HG03175 (cell line): Measurements from ENCODE around the gene EGFL7.

Source experiments
- ATAC-seq: cut with Tn5 transposase; IDR thresholded peaks from one replicate; pipeline ENCODE4 v1.9.1; 2021; ENCODE audit warnings: mild to moderate bottlenecking, moderate library complexity; ENCODE audit not compliant: unreplicated experiment

The EGFL7 gene

DNA sequence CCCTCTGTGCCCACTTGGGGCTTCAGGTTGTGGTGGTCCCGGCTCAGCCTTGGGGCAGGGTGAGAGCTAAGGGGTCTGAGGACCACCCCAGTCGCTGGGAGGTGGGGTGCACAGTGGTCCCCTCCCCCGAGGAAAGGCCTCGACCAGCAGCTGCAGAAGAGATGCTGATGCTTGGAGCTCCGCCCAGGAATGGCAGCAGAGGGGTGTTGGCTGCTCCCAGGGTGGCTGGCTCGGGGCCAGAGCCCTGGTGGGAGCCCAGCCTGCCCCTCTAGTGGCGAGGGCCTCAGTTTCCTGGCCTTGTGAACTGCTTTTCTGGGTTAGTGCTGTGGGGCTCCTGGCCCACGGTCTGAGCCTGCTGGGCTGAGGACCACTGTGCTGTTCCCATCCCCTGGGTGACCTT lies 50.8 kb downstream of the EGFL7 start:
- ATAC-seq, result no peak

DNA sequence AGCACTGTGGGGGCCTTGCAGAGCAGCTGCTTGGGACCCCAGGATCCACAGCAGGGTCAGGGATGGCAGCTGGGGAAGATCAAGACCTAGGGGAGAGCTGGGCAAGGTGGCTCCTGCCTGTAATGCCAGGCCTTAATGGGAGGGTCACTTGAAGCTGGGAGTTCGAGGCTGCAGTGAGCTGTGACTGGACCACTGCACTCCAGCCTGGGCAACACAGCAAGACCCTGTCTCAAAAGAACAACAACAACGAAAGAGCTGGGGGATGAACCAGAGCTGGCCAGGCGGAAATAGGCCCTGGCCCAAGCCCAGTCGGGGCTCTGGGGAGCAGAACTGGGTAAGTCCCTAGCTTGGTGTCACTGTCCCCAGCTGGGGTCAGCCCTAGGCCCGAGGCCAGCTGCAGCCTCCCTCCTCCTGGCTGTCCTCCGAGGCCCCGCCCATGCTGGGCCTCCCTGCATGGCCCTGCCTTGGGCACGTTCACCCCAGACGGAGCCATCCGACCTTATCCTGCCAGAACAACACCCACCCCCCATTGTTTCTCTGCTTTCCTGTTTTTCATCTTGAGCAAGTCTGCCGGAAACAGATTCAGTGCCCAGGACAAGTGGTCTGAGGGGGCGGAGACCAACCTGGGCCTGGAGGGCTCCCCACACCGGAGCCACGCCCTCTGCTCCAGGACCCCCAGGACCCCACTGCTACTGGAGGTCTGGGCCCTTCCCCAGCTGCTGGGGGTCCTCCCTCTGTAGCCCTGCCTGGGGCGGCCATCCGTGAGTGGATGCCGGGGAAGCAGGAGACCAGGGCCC lies 51.6 kb downstream of the EGFL7 start:
- no peak for ATAC-seq

DNA sequence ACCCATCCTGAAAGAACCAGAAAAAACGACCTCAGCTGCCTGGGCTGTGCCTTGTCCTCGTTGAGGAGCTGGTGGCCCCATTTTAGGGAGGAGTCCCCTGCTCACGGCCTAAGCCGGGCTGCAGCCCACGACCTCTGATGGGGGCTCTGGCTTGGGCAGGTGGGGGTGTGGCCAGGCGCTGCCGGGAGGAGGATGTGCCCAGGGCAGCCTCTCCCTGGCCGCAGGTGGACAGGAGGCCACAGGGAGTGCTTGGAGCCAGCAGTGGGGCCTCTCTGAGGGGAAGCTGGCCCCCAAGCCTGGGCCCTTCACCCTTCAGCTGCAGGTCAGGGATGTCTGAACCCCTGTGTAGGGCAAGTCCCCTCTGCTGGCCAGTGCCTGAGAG lies 52.2 kb downstream of the EGFL7 start:
- no peak for ATAC-seq

DNA sequence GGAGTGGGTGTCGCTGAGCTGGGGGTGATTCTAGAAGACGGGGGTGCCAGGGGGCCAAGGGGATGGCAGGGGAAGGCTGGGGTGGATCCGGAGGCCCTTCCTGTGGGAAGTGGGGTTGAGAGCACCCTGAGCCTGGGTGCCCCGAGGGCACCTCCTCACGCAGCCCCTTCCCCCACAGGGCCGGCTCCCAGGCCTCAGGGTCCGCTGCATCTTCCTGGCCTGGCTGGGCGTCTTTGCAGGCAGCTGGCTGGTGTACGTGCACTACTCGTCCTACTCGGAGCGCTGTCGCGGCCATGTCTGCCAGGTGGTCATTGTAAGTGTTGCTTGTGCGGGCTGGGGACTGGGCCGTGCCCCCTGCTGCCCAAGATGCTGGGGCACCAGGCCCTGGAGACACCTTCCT lies 54.7 kb downstream of the EGFL7 start:
- ATAC-seq, result no peak

DNA sequence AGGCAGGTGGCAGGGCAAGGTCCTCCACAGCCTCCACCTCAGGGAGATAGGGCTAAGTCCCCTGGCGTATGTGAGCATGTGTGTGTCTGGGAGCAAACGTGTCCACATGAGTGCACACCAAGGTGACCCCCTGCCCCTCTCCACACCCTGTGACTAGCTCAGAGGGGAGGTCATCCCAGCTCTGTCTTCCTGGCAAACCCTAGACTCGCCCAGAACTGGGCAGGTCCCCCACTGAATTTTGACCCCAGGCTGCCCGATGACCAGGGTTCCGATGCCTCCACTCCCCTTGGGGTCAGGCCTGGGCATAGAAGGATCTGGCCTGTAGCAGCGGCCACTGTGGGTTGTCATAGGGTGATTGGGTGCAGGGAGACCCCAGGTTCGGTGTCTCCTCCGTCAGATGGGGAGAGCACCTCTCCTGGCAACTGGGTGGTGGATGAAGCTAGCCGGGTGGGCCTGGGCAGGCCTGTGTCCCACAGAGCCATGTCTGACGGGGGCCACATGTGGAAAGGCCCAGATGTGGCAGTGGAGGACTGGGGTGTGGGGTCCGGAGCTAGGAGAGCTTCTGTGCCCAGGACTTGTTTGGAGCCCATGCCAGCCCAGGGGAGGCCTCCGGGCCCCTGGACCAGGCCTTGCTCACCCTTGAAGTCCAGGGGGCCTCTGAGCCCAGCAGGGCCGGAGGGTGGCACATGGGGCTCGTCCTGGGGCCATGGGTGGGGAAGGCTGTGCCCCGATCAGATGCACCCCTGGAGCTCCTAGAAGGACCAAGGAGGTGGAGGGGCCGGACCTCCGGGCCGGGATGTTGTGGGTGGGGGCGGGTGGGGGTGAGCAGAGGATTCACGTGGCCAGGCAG lies 55.9 kb downstream of the EGFL7 start:
- ATAC-seq, result no peak

DNA sequence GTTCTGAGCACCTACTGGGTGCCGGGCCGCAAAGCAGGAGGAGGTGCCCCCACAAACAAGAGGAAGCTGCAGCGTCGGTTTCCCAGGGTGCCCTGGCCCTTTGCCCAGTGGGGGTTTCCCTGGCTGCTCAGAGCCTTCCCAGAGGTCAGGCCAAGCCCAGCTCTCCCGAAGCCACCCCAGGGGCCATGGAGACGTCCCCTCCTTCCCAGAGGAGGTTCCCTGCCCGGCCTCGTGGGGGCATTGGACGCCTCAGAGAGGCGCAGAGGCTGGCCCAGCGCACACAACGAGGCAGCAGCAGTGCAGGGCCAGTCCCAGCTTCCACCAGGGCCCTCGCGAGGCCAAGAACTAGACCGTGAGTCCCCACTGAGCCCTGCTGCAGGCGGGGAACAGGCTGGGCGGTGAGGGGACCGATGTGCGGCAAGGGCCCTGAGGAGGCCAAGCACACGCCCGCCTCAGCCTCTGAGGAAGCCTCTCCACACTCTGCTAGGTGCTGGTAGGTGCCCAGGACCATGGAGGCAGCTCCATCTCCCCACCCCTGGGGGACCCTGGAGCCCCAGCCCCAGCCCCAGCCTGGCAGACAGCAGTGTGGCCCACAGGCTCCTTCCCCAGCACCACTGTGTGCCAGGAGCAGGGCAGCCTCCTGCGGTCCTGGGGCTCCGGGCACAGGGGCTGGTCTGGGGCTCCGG lies 56.6 kb downstream of the EGFL7 start:
- no peak for ATAC-seq

DNA sequence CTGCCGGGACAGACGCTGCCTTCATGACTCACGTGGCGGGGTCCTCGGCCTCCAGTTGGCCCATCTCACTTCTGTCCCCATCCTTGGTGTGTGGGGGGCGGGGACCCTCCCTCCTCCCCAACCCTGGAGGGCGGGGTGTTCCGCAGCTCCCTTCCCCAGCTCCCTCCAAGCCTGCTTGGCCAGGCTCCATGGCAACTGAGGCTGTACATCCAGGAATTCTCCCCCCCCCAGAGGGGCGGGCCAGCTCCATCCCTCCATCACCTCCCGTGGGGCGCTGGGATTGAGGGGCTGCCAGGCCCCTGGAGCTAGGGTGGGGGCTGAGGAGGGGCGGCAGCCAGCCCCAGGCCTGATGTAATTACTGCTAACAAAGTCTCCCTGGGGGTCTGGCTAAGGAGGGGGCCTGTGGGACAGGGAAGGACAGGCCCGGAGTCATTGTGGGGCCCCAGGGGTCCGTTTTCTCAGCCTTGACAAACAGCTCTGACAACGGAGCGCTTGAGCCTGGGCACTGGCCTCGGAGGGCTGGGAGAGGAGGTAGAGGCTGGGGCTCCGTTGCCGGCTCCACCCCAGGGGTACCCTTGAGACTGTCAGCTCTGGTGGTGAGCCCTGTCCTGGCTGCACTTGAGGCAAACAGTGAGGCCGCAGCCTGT lies 57.7 kb downstream of the EGFL7 start:
- ATAC-seq, result no peak

DNA sequence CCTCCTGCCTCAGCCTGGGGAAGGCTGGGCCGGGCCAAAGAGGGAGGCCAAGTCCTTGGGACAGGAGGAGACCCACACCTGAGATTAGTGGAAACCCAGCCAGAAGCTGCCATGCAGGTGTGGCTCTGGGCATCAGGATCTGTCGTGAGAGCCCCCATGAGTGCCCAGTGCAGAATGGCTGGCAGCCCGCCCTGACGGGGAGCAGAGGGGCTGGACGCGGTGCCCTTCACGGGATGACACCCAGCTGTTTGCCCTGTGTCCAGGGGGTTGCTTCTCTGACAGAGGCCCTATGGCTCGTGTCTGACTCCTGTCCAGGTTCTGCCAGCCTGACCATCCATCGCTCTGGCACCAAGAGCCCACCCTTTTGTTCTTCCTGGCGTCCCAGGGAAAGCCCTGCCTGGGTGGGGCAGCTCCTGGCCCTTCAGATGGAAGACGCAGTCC lies 58.2 kb downstream of the EGFL7 start:
- no peak for ATAC-seq

DNA sequence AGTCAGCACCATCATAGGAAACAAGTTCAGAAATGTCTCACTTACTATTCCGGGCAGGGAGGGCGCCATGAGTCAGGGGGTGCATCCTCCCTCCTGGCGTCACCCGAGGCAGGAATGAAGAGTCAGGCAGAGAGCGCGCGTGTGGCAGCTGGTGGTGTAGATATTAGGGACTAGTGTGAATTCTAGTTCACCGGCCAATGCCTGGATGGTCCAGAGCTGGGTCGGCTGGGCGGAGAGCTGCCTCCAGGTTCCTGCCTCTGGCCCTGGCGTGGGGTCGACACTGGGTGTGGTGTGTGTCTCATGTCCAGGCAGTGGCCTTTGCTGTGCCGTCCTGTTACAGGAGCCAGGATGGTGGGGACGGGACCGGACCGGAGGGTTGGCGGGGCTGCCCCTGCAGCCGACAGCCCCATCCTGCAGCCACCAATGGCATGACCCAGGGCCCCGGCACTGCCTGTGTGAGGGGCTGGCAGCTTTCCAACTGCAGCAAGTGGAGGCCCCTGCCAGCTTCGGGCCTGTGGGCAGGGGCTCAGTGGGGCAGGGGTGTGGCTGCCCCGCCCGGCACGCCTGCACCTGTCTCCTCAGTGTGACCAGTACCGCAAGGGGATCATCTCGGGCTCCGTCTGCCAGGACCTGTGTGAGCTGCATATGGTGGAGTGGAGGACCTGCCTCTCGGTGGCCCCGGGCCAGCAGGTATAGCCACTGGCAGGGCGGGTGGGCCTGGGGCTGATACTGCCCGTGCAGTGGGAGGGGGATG lies 58.8 kb downstream of the EGFL7 start:
- ATAC-seq, result no peak
